DMS153 treated with DMSO at 0.1 percent for 48 hours (cell line): ENCODE results near the gene TUT7.
A peak's percentile ranks its signal among the peaks of the same experiment; 100 is the strongest.

Source experiments
- DNase-seq: peaks from one replicate; lab custom pipeline; 2025; ENCODE audit not compliant: unreplicated experiment; lab: John Stamatoyannopoulos, UW

Gene TUT7

GRCh38 chr9:86259557-86259956, 94.7 kb downstream of the TUT7 start, which contains the start of gene C9orf153:
Gene C9orf153 (minus strand): TSS chr9:86259657. CDS start chr9:86229603, 30,054 bp downstream.
- DNase-seq = no peak

GRCh38 chr9:86257391-86257790, 96.8 kb downstream of the TUT7 start:
- DNase-seq = no peak

- no peak for DNase-seq
These were observed 97.6 kb downstream of the TUT7 start for GRCh38 chr9:86256653-86257052.

- DNase-seq = no peak
These were observed 100.6 kb downstream of the TUT7 start for GRCh38 chr9:86253577-86253976.

- no peak for DNase-seq
These were observed 101.3 kb downstream of the TUT7 start for GRCh38 chr9:86252870-86253269.

- no peak for DNase-seq
These were observed 104.1 kb downstream of the TUT7 start for GRCh38 chr9:86250123-86250522.

- DNase-seq = no peak
These were observed 105.5 kb downstream of the TUT7 start for GRCh38 chr9:86248746-86249145.

- DNase-seq = peak; percentile 34
These were observed 107.5 kb downstream of the TUT7 start for GRCh38 chr9:86246752-86247161.

- no peak for DNase-seq
These were observed 112.1 kb downstream of the TUT7 start for GRCh38 chr9:86242071-86242470.

GRCh38 chr9:86241216-86241615, 113.0 kb downstream of the TUT7 start:
- DNase-seq = no peak

GRCh38 chr9:86238861-86239770, 115.1 kb downstream of the TUT7 start:
- DNase-seq = no peak
